ENCODE measurements around the gene OR9G1.

- no peak for TF ChIP-seq CTCF (IDR thresholded peaks at IDR 0.05)
- TF ChIP-seq POLR2A (IDR thresholded peaks at IDR 0.05): no peak
Measured at GRCh38 chr11:56740107-56740506, 41.2 kb downstream of the OR9G1 start.
